ENCODE measurements around the gene BRCC3. TPM values are rescaled to one million over a fixed set of nuclear protein-coding genes. Genes with fewer than 3 reads are reported as not detected.
"Not testable (repeated sequence)": the region's sequence is repeated elsewhere in the genome, so short reads cannot be mapped to it uniquely, and the experiment has no call there.

BRCC3 gene
- total and polyA plus RNA-seq, 2 donors (not counting 3 experiments of a cell fraction or from before 2014, with no cell fraction given) = 12.4 to 25.5 TPM

DNA sequence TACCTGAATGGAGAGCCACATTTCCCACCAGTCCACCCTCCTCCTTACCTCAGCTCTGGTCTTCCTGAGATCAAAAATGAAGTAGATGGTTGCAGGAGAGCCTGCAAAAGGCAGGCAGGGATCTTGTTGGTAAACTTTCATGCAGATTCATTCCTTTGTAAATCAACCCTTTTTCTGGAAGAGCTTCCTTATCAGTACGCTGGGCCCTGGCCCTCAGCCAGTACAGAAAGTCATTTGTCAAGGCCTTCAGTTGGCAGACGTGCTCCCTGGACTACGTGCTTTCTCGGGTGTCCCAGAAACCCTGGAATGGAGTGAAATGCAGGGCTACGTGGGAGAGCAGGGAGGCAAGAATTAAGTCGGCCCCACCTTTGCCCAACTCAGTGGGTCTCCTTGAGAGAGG is 76.3 kb downstream of the BRCC3 start:
- dilution Hi-C loops (cut with MboI; ENCODE audit: extremely low pct_ligation_motif_present, low sequenced_read_pairs); DNase-seq (ENCODE audit: low read depth, low spot score); H3K9me1 ChIP-seq (replicated peaks; ENCODE audit: control insufficient read depth, extremely low read depth, insufficient read depth, low read length); H3K9me3 ChIP-seq (replicated peaks; ENCODE audit: control insufficient read depth, insufficient read depth, low read length); POLR2A ChIA-PET; H3K79me2 ChIP-seq (ENCODE audit: control insufficient read depth, insufficient read depth, low read length); H2AFZ ChIP-seq (ENCODE audit: low read depth, low read length); H3K4me3 ChIP-seq (replicated peaks in 1 of 3; ENCODE audit: insufficient read depth in 1 of 3, low read depth in 1 of 3, low read length in 3 of 3); H3K27ac ChIP-seq (ENCODE audit: insufficient read depth, low read depth, low read length); H3K4me1 ChIP-seq (ENCODE audit: control insufficient read depth, extremely low read depth, insufficient read depth, low read length); BruUV-seq (replicated peaks); H4K20me1 ChIP-seq (replicated peaks; ENCODE audit: control insufficient read depth, extremely low read depth, insufficient read depth, low read length); H3K27me3 ChIP-seq (ENCODE audit: control insufficient read depth in 2 of 2, insufficient read depth in 2 of 2, low read length in 2 of 2); intact Hi-C loops (cut with micrococcal nuclease); H3K4me2 ChIP-seq (ENCODE audit: insufficient read depth, low read length); H3K36me3 ChIP-seq (ENCODE audit: control insufficient read depth in 2 of 2, extremely low read depth in 1 of 2, insufficient read depth in 2 of 2, low read length in 2 of 2); H3K9ac ChIP-seq (replicated peaks; ENCODE audit: extremely low read depth, insufficient read depth, low read length): not testable (repeated sequence)
- FAIRE-seq = peak; percentile 8
- CTCF ChIA-PET = interaction anchor here (1.6 kb wide), 1 partner anchor 230 kb away, joined by 4 read pairs; no protein-coding TSS in a partner anchor

GRCh38 chrX:155148166-155148565 is 76.9 kb downstream of the BRCC3 start:
- H4K20me1 ChIP-seq (replicated peaks; ENCODE audit: control insufficient read depth, extremely low read depth, insufficient read depth, low read length); BruUV-seq (replicated peaks); H3K9ac ChIP-seq (replicated peaks; ENCODE audit: extremely low read depth, insufficient read depth, low read length); H3K4me1 ChIP-seq (ENCODE audit: control insufficient read depth, extremely low read depth, insufficient read depth, low read length); H3K79me2 ChIP-seq (ENCODE audit: control insufficient read depth, insufficient read depth, low read length); FAIRE-seq; POLR2A ChIA-PET; H3K27ac ChIP-seq (ENCODE audit: insufficient read depth, low read depth, low read length); DNase-seq (ENCODE audit: low read depth, low spot score); H3K9me3 ChIP-seq (replicated peaks; ENCODE audit: control insufficient read depth, insufficient read depth, low read length); H3K4me2 ChIP-seq (ENCODE audit: insufficient read depth, low read length); H3K9me1 ChIP-seq (replicated peaks; ENCODE audit: control insufficient read depth, extremely low read depth, insufficient read depth, low read length); H3K36me3 ChIP-seq (ENCODE audit: control insufficient read depth in 2 of 2, extremely low read depth in 1 of 2, insufficient read depth in 2 of 2, low read length in 2 of 2); H2AFZ ChIP-seq (ENCODE audit: low read depth, low read length); H3K4me3 ChIP-seq (replicated peaks in 1 of 3; ENCODE audit: insufficient read depth in 1 of 3, low read depth in 1 of 3, low read length in 3 of 3); dilution Hi-C loops (cut with MboI; ENCODE audit: extremely low pct_ligation_motif_present, low sequenced_read_pairs); H3K27me3 ChIP-seq (ENCODE audit: control insufficient read depth in 2 of 2, insufficient read depth in 2 of 2, low read length in 2 of 2); intact Hi-C loops (cut with micrococcal nuclease): not testable (repeated sequence)
- CTCF ChIA-PET = interaction anchor here (0.6 to 1.8 kb wide), 15 partner anchors 12 to 231 kb away, joined by 3 to 83 read pairs (median 4); partner anchors contain the start of genes FUNDC2 and VBP1

Data from endothelial cell of umbilical vein (primary cell).